Glomerular visceral epithelial cell (primary cell): Measurements from ENCODE around the gene TRPM3.

Experiments
- DNase-seq: peaks from one replicate; pipeline ENCODE4 v3.0.0-alpha.2; 2016; ENCODE audit errors: extremely low spot score

Gene TRPM3

DNA sequence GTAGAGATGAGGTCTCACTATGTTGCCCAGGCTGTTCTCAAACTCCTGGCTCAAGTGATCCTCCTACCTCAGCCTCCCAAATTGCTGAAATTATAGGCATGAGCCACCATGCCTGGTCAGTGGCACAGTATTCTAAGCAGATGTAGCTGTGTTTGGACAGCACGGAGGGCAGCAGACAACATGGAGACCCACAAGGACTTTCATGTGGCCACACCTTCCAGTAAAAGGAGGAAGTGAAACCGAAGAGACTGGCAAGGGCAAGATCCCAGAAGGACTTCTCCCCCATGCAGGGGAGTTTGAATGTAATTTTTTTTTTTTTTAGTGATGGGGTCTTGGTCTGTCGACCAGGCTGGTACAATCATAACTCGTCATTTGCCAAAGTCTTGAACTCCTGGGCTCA, 172.2 kb downstream of the TRPM3 start:
- DNase-seq = no peak

DNA sequence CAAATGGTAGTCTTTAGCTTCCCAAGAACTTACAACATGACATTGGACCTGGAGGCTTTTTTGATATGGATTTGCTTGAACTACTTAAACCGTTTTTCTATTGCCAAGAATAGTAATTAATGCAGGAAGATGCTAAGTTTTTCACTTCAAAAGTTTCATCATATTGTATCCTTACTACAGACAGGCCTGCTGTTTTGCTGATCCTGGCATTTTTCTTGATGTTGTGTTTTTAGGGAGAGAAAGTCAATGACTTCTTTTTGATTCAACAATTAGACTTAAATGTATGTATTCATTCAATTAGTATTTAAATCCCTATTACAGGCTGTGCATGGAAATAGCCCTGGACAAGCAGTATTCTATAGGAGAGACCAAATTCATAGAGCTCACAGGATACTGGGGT, 172.7 kb downstream of the TRPM3 start:
- no peak for DNase-seq

DNA sequence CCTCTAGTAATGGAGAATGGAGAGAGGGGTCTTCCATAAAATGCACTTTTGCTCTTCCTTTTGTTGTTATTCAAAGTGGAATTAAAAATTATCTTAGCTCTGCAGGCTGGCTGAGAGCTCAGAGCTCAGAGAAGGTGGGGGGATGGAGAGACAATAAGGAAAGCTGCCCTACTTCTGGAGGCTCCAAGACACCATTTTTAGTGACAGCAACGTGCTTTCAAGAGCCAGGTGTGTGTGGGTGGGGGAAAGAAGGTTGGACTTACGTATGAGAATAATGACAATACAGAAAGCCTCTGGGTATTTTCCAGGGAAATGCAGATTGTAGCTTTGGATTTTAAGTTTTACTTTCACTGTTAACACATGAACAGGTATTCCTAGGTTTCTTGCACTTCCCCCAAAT, 173.9 kb downstream of the TRPM3 start:
- no peak for DNase-seq

- DNase-seq = peak; percentile 7
Observed at GRCh38 chr9:70947086-70947485, 174.3 kb downstream of the TRPM3 start.

DNA sequence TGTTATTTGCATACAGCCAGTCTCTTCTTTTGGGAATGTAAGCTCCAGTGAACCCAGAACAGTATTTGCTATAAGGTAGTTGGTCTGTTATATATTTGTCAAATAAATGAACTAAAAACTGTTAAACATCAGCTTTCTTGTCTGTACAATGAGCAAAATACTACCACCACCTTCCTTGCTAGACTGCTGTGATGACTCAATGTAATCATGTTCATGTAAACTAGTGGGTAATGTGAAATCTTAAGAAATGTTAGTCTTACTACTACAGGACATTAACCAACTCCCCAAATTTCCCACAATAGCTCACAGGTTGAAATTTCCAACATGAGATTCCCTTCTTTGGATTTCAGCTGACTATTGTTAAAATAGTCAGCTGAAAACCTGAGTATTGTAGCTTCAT, 176.1 kb downstream of the TRPM3 start:
- DNase-seq = no peak

GRCh38 chr9:70941191-70941590, 180.2 kb downstream of the TRPM3 start:
- no peak for DNase-seq

DNA sequence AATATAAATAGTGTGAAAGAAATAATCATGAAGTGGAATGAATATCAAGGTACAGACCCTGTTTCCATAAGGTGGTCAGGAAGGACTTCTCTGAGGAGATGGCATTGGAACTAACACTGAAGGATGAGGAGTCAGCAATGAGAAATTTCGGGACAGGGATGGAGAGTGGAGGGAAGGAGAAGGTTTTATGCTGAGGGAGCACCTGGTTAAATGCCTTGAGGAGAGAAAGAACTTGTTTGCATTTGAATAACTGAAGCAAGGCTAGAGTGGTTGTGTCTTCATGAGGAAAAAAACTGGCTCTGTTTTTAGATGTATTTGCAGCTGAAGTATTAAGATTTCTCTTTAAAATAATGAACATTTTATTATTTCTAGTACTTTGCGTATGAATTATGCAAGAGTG, 180.8 kb downstream of the TRPM3 start:
- no peak for DNase-seq

DNA sequence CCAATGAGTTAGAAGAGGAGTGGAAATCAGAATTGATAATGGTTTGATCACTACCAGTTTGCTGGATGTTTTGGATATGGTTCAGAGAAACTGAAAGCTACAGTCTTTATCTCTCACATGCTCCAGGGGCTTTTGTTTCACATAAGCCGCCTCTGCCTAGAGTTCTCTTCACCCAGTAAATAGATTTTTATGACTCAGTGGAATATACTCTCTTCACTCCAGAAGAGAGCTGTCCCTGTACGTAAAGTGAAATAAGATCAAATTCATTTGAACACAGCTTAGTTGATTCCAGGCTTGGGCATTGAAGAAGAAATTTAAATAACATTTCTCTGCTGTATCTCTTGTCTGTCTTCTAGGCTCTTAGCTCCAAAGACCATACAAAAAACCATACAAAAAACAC, 184.9 kb downstream of the TRPM3 start:
- DNase-seq = no peak

GRCh38 chr9:70935856-70936255, 185.6 kb downstream of the TRPM3 start:
- DNase-seq = no peak

DNA sequence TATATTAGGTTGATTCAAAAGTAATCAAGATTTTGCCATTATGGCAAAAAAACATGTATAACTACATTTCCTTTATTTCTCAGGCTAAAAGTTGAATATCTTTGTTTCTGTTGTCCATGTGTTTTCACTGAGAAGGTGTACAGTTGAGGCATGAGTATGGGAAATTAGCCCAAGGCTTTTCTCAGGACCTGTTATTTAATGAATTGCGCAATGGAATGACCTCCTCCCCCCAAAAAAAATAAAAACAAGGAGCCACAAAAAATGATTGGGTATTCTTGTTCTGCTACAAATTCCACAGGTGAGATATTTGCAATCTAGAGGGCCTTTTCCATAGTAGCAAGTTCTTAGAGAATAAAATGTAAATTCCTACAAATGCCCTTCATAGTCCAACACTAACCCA, 186.8 kb downstream of the TRPM3 start:
- no peak for DNase-seq

DNA sequence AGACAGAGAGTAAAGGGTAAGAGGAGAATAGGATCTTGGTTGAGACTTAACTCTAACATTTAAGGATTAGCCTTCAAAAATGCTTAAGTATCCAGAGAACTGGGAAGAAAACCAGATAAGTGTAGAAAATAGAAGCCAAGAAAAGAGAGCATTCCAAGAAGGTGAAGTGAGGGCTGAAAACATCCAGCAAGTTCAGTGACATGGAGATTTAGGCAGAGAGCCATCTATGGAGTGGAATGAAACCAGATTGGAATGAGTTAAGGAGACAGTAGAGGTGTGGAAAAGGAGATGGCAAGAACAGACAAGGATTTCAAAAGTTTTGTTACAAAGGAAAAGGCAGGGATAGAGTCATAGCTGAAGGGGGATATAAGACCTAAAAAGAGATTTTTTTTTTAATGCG, 188.1 kb downstream of the TRPM3 start:
- no peak for DNase-seq

DNA sequence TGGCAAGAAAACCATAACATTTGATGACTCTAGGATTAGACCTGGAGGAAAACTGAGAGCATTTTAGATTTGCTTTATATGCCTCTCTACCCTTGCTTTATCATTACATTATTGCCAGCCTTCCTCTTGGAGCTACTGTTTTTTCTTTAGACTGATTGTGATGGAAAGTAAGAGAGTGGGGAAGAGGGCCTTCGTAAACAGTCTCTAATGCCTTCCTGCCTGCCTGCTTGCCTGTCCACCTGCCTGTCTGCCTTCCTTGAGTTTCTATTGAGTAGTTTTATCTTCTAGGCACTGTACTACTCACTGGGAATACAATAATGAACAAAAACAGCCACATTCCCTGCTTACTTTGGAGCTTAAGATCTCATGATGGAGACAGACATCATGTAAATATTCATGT, 189.3 kb downstream of the TRPM3 start:
- no peak for DNase-seq

- no peak for DNase-seq
Observed at GRCh38 chr9:70927530-70927929, 193.9 kb downstream of the TRPM3 start.

GRCh38 chr9:70924895-70925547, 196.4 kb downstream of the TRPM3 start:
- DNase-seq = peak; percentile 77

- peak; percentile 4 for DNase-seq
Observed at GRCh38 chr9:70924380-70924779, 197.0 kb downstream of the TRPM3 start.

DNA sequence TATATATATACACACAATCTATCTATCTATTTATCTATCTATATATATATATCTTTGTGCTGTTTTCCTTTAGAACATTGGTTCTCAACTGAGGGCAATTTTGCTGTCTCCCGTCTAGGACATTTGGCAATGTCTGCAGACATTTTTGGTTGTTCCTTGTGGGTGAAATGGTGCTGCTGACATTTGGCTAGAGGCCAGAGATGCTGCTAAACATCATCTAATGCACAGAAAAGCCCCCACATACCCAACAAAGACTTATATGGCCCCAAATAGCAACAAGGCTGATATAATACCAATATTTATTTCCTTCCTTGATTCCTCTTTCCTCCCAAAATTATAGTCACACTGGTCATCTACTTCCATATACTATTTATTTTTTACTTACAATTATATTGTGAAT, 197.5 kb downstream of the TRPM3 start:
- no peak for DNase-seq

GRCh38 chr9:70921136-70921535, 200.3 kb downstream of the TRPM3 start:
- peak; percentile 13 for DNase-seq

- DNase-seq = no peak
Observed at GRCh38 chr9:70917277-70917676, 204.1 kb downstream of the TRPM3 start.

DNA sequence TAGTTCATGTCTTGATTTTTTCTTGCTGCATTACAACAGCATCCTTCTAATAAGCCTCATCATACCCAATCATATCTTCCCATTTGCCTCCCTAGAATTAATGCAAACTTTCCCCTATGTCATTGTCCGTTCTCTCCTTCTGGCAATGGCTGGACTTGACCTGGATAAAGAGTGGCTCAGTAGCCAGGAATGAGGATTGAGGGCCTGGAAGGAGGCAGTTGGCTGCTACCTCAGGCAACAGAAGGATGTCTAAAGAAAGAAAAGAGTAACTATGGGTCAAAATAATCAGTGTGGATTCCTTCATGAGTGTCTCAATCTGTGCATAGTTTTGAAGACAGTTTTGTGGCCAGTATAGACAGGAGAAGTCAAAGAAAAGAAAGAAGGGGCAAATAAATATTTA, 209.6 kb downstream of the TRPM3 start:
- DNase-seq = no peak

GRCh38 chr9:70910598-70910997, 210.8 kb downstream of the TRPM3 start:
- no peak for DNase-seq

DNA sequence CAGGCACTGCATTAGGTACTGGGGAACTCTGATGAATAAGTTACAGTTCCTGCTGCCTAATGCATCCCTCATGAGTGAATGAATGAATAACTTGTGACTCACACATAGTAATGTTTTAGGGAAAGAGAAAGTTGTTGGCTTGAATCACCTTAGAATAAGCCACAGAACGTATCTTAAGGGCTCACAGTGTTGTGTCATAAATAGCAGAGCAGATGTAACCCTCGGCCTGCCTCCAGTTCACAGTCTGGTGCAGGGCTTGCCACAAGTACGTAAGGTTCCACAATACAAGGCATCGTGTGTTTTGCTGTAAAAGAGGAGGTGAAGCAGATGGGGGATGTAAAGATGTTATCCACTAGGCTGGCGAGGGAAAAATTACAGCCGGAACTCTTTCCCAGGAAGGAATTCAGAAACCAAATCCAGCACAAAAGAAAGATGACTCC, 218.7 kb downstream of the TRPM3 start:
- peak; percentile 95 for DNase-seq

GRCh38 chr9:70902171-70902570, 219.2 kb downstream of the TRPM3 start:
- peak; percentile 12 for DNase-seq

GRCh38 chr9:70901746-70902145, 219.7 kb downstream of the TRPM3 start:
- DNase-seq = peak; percentile 5

GRCh38 chr9:70901013-70901412, 220.4 kb downstream of the TRPM3 start:
- no peak for DNase-seq
